Measurements from ENCODE around the gene ARHGAP15.

GRCh38 chr2:143675021-143675420, 545.8 kb downstream of the ARHGAP15 start:
- TF ChIP-seq CTCF (IDR thresholded peaks at IDR 0.05): no peak
- TF ChIP-seq CHD2 (IDR thresholded peaks at IDR 0.05; ENCODE audit: low read length, partially characterized antibody): no peak
- TF ChIP-seq, protein P1, sequence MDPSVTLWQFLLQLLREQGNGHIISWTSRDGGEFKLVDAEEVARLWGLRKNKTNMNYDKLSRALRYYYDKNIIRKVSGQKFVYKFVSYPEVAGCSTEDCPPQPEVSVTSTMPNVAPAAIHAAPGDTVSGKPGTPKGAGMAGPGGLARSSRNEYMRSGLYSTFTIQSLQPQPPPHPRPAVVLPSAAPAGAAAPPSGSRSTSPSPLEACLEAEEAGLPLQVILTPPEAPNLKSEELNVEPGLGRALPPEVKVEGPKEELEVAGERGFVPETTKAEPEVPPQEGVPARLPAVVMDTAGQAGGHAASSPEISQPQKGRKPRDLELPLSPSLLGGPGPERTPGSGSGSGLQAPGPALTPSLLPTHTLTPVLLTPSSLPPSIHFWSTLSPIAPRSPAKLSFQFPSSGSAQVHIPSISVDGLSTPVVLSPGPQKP (IDR thresholded peaks at IDR 0.05; ENCODE audit: low read depth, low read length): no peak

Measured in A549 (cell line).